Activated T-helper 2 cell treated with anti-CD3 and anti-CD28 coated beads, Interferon-gamma antibody, Interleukin-2, Interleukin-4, amounts not matched to agents 10 μg/mL and 5 μg/mL and 100 μg/mL, durations not matched to agents 14 hours and 24 hours and 36 hours (primary cell): ENCODE results near the gene USP6NL. TPM values are rescaled to one million over a fixed set of nuclear protein-coding genes. Genes with fewer than 3 reads are reported as not detected.
"Not testable (repeated sequence)": the region's sequence is repeated elsewhere in the genome, so short reads cannot be mapped to it uniquely, and the experiment has no call there.

Experiments used
- DNase-seq: peaks from one replicate; pipeline ENCODE4 v3.0.0; 2021; ENCODE audit warnings: low spot score
- H3K27ac Mint-ChIP-seq: one replicate; pipeline ENCODE4 v1.8.0; 2021; ENCODE audit warnings: mixed read lengths
- H3K27me3 Mint-ChIP-seq: one replicate; pipeline ENCODE4 v1.8.0; 2021; ENCODE audit warnings: low read depth, mixed read lengths
- H3K36me3 Mint-ChIP-seq: one replicate; pipeline ENCODE4 v1.8.0; 2021; ENCODE audit warnings: low read depth, mixed read lengths
- H3K4me1 Mint-ChIP-seq: one replicate; pipeline ENCODE4 v1.8.0; 2021; ENCODE audit warnings: low read depth, mixed read lengths
- H3K4me3 Mint-ChIP-seq: one replicate; pipeline ENCODE4 v1.8.0; 2021; ENCODE audit warnings: low read depth, mild to moderate bottlenecking, moderate library complexity, mixed read lengths
- H3K9me3 Mint-ChIP-seq: one replicate; pipeline ENCODE4 v1.8.0; 2021; ENCODE audit warnings: mixed read lengths
- intact Hi-C: fragments of 100-400 bp; cut with micrococcal nuclease; formaldehyde crosslinking; loops from one replicate; pipeline ENCODE4 v1.15.1; 2023
- total RNA-seq: library from RNA; stranded (reverse); gene quantifications from 2 replicates; pipeline ENCODE4 v1.2.3, GENCODE V29; 2022

The USP6NL gene
- total RNA-seq, 1 donor from 2014 or later: 0.50 TPM

GRCh38 chr10:11512596-11512995, 98.9 kb downstream of the USP6NL start:
- Mint-ChIP-seq H3K27me3 (peaks cover 38% of the 10 kb centered on the region), H3K27ac (no peak overlapping the region), H3K4me1 (peaks cover 11% of the 10 kb centered on the region), H3K9me3 (no peaks in the 10 kb centered on the region), H3K36me3 (no peaks in the 10 kb centered on the region), H3K4me3 (no peak overlapping the region)
- intact Hi-C loops: loop anchor here (10.0 kb wide), 1 partner anchor 172 kb away; no protein-coding TSS in a partner anchor
- no peak for DNase-seq

- DNase-seq: no peak
- H3K27me3 Mint-ChIP-seq: peaks cover 33% of the 10 kb centered on the region
- H3K9me3 Mint-ChIP-seq: no peaks in the 10 kb centered on the region
- H3K36me3 Mint-ChIP-seq: no peaks in the 10 kb centered on the region
- H3K4me1 Mint-ChIP-seq: peaks cover 4% of the 10 kb centered on the region
- no peak overlapping the region for H3K27ac Mint-ChIP-seq
- no peak overlapping the region for H3K4me3 Mint-ChIP-seq
- intact Hi-C loops: loop anchor here (10.0 kb wide), 1 partner anchor 173 kb away; no protein-coding TSS in a partner anchor
Observed at GRCh38 chr10:11511321-11511720, 100.1 kb downstream of the USP6NL start.

- Mint-ChIP-seq H3K27me3 (peaks cover 33% of the 10 kb centered on the region), H3K4me1 (peaks cover 6% of the 10 kb centered on the region), H3K4me3 (no peak overlapping the region), H3K27ac (no peak overlapping the region), H3K9me3 (no peaks in the 10 kb centered on the region), H3K36me3 (no peaks in the 10 kb centered on the region)
- no peak for DNase-seq
- intact Hi-C loops: loop anchor here (10.0 kb wide), 1 partner anchor 174 kb away; no protein-coding TSS in a partner anchor
Observed at GRCh38 chr10:11510736-11511135, 100.7 kb downstream of the USP6NL start.

GRCh38 chr10:11510281-11510680, 101.2 kb downstream of the USP6NL start:
- Mint-ChIP-seq H3K27ac (no peak overlapping the region), H3K27me3 (peaks cover 29% of the 10 kb centered on the region), H3K9me3 (no peaks in the 10 kb centered on the region), H3K36me3 (no peaks in the 10 kb centered on the region), H3K4me1 (peaks cover 4% of the 10 kb centered on the region), H3K4me3 (no peak overlapping the region)
- DNase-seq: no peak
- intact Hi-C loops: loop anchor here (10.0 kb wide), 1 partner anchor 175 kb away; no protein-coding TSS in a partner anchor

GRCh38 chr10:11509036-11509435, 102.4 kb downstream of the USP6NL start:
- no peak overlapping the region for H3K4me3 Mint-ChIP-seq
- peaks cover 26% of the 10 kb centered on the region for H3K27me3 Mint-ChIP-seq
- intact Hi-C loops: no loop called here
- DNase-seq: no peak
- peaks cover 4% of the 10 kb centered on the region for H3K4me1 Mint-ChIP-seq
- no peak overlapping the region for H3K27ac Mint-ChIP-seq
- no peaks in the 10 kb centered on the region for H3K9me3 Mint-ChIP-seq
- H3K36me3 Mint-ChIP-seq: no peaks in the 10 kb centered on the region

GRCh38 chr10:11506247-11506789, 105.1 kb downstream of the USP6NL start:
- intact Hi-C loops: no loop called here
- Mint-ChIP-seq H3K4me1 (peaks cover 4% of the 10 kb centered on the region), H3K9me3 (no peaks in the 10 kb centered on the region), H3K27me3 (peaks cover 15% of the 10 kb centered on the region), H3K27ac (no peak overlapping the region), H3K36me3 (no peaks in the 10 kb centered on the region), H3K4me3 (no peak overlapping the region)
- DNase-seq: no peak

- peaks cover 14% of the 10 kb centered on the region for H3K27me3 Mint-ChIP-seq
- peaks cover 4% of the 10 kb centered on the region for H3K4me1 Mint-ChIP-seq
Observed at GRCh38 chr10:11505639-11506038, 105.8 kb downstream of the USP6NL start.

GRCh38 chr10:11504566-11505285, 106.7 kb downstream of the USP6NL start:
- intact Hi-C loops: no loop called here
- DNase-seq: no peak
- Mint-ChIP-seq H3K27ac (no peak overlapping the region), H3K36me3 (no peaks in the 10 kb centered on the region), H3K4me3 (no peak overlapping the region), H3K4me1 (peaks cover 6% of the 10 kb centered on the region), H3K27me3 (peaks cover 14% of the 10 kb centered on the region), H3K9me3 (no peaks in the 10 kb centered on the region)

More at GRCh38 chr10:11505639-11506038, 105.8 kb downstream of the USP6NL start:
- intact Hi-C loops: no loop called here
- no peak for DNase-seq
- H3K36me3 Mint-ChIP-seq: no peaks in the 10 kb centered on the region
- no peak overlapping the region for H3K4me3 Mint-ChIP-seq
- no peak overlapping the region for H3K27ac Mint-ChIP-seq
- H3K9me3 Mint-ChIP-seq: no peaks in the 10 kb centered on the region

GRCh38 chr10:11501600-11501999, 109.8 kb downstream of the USP6NL start:
- no peaks in the 10 kb centered on the region for H3K9me3 Mint-ChIP-seq
- intact Hi-C loops: no loop called here
- peaks cover 10% of the 10 kb centered on the region for H3K27me3 Mint-ChIP-seq
- no peak overlapping the region for H3K4me3 Mint-ChIP-seq
- no peak for DNase-seq
- peaks cover 6% of the 10 kb centered on the region for H3K4me1 Mint-ChIP-seq
- no peaks in the 10 kb centered on the region for H3K36me3 Mint-ChIP-seq
- H3K27ac Mint-ChIP-seq: no peak overlapping the region

- intact Hi-C loops: no loop called here
- H3K36me3 Mint-ChIP-seq: no peaks in the 10 kb centered on the region
- DNase-seq: no peak
- H3K4me3 Mint-ChIP-seq: no peak overlapping the region
- H3K4me1 Mint-ChIP-seq: peaks cover 2% of the 10 kb centered on the region
- no peaks in the 10 kb centered on the region for H3K9me3 Mint-ChIP-seq
- peaks cover 8% of the 10 kb centered on the region for H3K27me3 Mint-ChIP-seq
- no peak overlapping the region for H3K27ac Mint-ChIP-seq
Observed at GRCh38 chr10:11499425-11500071, 111.9 kb downstream of the USP6NL start.

- Mint-ChIP-seq H3K4me1 (peaks cover 2% of the 10 kb centered on the region), H3K4me3 (no peak overlapping the region), H3K27me3 (peaks cover 4% of the 10 kb centered on the region), H3K36me3 (no peaks in the 10 kb centered on the region), H3K27ac (no peak overlapping the region), H3K9me3 (no peaks in the 10 kb centered on the region)
- no peak for DNase-seq
- intact Hi-C loops: no loop called here
Observed at GRCh38 chr10:11498399-11498798, 113.1 kb downstream of the USP6NL start.

GRCh38 chr10:11494923-11495322, 116.5 kb downstream of the USP6NL start:
- H3K9me3 Mint-ChIP-seq, intact Hi-C loops, H3K4me3 Mint-ChIP-seq, DNase-seq, H3K27me3 Mint-ChIP-seq, H3K36me3 Mint-ChIP-seq, H3K27ac Mint-ChIP-seq, H3K4me1 Mint-ChIP-seq: not testable (repeated sequence)

GRCh38 chr10:11493646-11494045, 117.8 kb downstream of the USP6NL start:
- Mint-ChIP-seq H3K27ac (no peak overlapping the region), H3K4me3 (no peak overlapping the region), H3K36me3 (no peaks in the 10 kb centered on the region), H3K4me1 (no peaks in the 10 kb centered on the region), H3K27me3 (no peaks in the 10 kb centered on the region), H3K9me3 (no peaks in the 10 kb centered on the region)
- intact Hi-C loops: no loop called here
- no peak for DNase-seq
